Measurements from ENCODE around the gene TMEM63B.
"Not testable (repeated sequence)": the region's sequence is repeated elsewhere in the genome, so short reads cannot be mapped to it uniquely, and the experiment has no call there.

TMEM63B gene

DNA sequence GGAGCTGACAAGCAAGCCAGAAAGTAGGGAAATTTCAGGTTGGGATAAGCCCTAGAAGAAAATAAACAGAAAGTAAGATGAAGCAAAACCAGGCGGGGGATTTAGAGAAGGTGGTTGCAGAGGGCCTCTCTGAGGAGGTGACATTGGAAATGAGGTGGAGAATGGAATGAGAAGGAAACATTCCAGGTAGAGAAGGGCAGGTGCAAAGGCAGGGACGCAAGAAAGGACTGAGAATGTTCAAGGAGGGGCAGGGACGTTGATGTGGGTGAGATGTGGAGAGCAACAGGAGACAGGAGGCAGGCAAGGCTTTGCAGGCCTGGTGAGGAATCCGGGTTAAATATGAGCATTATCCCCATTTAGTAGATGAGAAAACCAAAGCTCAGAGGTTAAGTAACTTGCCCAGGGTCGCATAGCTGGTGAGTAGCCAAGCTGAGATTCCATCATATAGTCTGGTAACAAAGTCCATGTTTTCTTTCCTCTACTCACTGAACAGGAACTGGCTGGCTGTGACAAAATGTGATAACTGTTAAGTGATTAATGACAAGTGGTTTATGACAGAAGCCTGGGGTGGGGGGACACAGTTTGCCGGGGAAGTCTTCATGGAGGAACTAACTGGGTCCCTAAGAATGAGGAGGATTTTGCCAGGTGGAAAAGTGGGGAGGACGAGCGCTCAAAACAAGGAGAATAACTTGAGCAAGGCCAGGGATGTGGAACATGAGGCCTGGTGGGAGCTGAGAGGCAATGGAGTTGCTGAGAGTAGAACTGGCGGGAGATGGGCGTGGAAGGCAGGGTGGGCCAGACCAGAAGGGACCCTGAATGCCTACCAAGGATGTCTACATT, 32.7 kb upstream of the TMEM63B start:
- DNase-seq, result no peak

DNA sequence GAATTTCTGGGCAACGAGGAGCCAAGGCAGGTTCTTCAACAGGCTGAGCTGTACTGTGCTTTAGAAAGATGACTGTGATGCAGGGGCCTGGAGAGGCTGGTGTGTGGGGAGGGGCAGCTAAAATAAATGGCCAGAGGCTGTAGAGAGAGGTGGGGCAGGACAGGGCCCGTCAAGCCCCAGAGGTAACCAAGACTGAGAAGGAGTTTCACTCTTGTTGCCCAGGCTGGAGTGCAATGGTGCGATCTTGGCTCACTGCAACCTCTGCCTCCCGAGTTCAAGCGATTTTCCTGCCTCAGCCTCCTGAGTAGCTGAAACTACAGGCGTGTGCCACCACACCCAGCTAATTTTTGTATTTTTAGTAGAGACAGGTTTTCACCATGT, 32.1 kb upstream of the TMEM63B start:
- not testable (repeated sequence) for DNase-seq

DNA sequence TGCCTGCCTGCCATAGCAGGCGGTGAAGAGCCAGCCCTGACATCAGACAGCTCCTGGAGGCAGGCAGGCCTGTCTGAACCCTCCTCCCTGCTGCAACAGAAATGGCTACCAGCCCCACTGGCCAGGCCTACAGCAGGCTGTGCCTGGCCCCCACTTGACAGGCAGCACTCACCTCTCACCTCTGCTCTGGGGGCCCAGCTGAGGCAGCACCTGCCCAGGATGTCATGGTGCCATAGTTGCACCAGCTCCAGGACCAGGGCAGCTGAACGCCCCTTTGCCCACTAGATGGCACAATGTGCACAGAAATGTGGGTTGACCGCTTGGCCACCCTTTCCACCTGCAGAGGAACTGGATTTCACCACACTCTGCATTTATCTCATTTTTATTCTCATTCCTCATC, 30.7 kb upstream of the TMEM63B start:
- peak; percentile 83 for DNase-seq

DNA sequence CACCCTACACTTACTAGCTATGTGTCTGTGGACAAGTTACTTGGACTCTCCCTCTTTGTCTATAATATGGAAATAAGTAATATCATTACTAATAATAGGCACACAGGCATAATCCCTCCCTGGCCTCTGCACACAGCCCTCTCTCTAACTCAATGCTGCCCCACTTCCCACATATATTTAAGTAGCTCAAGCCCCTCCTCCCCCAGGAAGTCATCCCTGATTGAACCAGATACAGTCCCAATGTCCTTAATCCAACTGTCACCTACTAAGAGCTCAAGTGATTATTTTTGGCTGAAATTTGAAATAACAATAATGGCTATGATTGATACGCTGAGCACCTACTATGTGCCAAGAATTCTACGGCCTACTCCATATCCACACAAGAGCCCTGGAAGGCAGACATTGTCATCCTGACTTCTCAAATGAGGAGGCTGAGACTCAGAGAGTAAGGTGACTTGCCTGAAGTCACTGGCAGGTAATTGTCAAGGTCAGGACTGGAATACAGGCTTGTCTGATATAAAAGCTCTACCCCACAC, 29.5 kb upstream of the TMEM63B start:
- no peak for DNase-seq

DNA sequence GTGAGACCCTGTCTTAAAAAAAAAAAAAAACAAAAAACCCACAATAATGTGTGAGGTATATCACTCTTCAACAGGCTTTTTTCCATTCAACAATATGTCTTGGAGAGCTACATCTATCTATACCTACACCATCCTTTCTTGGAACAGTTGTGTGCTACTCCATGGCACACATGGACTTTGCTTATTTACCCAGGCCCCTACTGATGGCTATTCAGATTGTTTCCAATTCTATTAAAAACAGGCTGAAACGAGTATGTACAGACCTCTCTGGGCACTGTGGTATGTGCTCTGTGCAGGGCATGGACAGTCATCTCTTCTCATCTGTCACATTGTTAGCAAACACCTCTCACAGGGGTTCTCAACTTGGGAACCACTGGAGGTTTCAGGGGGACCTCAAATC, 28.2 kb upstream of the TMEM63B start:
- DNase-seq, result no peak

DNA sequence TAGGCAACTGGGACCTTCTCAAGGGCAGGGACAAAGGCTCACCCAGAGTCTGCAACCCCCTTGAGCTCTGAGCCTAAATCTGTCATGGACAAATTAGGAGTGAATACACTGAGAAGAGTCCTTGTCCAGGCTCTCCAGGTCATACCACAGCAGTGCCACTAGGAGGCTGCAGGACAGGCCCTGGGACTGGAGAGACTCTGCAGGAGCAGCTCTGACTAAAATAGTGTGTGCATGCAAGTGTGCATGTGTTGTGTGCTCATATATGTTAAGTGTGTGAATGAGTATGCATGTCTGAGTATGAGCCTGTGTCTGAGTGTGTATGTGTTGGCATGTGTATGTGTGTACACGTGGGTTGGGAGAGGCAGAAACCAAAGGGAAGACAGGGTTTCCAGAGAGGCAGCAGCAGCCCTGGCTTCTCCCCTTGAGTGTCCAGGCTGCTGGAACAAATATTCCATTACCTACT, 27.2 kb upstream of the TMEM63B start:
- peak; percentile 16 for DNase-seq

DNA sequence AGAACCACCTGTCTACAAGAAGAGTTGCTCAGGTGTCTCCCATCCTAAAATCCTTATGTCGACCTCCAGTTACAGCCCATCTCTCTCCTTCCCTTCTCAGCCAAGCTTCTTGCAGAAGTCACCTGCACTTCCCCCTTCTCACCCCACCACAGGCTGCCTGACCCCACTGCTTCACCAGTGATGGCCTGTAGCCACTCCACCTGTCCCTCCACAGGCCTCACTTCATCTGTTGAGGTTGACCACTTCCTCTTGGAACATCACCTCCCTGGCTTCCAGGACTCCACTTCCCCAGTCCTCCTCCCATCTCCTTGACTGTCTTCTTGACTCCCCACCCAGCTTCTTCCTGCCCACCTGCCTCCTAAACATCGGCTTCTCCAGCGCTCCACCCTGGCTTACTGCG, 25.5 kb upstream of the TMEM63B start:
- DNase-seq, result no peak

DNA sequence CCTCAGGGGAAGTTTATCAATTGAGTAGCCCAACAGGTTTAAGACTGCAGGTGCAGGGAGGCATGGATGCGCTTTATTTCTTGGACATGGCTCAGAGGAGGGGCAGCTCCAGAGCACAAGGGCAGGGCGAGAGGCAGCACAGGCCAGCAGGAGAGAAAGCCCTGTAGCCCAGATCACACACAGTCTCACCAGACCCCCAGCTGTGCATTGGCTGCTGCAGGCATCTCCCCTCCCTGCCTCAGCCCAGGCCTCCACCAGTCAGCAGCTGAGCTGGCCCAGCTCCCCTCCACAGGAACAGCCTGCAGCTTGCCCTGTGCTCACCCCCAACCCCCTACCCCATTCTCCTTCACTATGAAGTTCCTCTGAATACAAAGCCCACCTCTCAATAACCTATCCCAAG, 24.8 kb upstream of the TMEM63B start:
- DNase-seq, result no peak

DNA sequence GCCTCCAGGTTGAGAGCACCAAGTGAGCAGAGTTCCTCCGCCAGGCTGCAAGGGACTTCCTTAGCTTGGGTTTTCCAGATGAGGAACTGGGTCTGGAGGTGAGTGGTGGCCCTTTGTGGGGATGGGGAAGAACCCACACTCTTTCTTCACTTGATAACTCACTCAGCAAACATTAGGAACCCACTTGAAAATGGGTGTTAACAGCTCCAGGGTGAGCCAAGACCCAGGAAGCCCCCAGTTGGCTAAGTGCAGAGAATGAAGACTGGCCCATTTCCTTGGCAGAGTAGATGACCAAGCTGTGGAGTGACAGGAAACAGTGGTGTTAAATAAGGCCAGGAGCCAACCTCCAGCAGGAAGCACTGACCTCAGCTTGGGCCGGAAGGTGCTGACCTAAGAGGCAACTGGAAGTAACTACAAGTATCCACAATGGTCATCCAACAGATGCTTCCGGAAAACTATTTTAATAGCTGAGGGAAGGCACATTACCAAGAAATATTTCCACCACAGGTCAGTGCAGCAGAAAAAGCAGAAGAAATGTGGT, 22.8 kb upstream of the TMEM63B start:
- DNase-seq, result no peak

DNA sequence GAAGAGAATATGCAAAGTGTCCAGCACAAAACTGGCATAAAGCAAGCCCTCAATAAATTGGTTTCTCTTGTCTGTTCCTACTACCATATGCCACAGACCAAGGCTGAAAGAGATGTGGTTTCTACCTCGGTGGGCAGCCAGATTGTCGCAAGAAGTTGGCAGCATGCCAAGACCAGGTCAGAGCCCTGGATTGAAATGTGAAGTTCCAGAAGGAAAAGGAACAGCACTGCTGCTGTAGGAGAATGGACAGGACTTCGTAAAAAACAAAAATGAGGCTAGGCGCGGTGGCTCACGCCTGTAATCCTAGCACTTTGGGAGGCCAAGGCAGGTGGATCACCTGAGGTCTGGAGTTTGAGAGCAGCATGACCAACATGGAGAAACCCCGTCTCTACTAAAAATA, 22.2 kb upstream of the TMEM63B start:
- DNase-seq, result no peak

DNA sequence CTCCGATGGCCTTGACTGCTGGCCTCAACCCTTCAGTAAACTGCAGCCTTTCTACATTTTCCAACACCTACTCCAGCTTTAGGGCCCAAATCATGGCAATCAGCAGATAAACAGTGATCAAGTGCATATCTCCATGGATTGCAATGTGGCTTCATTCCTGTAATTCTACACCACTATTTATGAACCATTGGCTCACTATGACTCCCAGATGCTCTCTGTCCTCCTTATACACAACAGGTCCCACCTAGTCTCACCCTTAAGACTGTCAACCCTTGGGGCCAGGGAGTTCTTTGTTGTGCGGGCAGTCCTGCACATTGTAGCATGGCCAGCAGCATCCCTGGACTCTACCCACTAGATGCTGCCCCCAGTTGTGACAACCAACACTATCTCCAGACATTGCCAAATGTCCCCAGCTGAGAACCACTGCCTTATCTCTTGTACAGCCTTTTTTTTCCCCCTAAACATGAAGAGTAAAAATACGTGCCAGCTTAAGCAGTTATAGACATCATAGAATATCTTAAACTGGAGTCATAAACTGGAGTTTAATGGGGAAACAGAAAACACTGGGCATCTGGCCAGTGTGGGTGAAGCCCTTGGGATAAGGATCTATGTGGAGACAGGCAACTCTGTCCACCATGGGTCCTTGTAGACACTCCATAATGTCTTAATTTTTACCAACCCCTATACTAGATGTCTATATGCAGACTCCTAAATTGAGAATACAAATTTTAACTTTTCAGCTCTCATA, 21.2 kb upstream of the TMEM63B start:
- DNase-seq, result no peak

DNA sequence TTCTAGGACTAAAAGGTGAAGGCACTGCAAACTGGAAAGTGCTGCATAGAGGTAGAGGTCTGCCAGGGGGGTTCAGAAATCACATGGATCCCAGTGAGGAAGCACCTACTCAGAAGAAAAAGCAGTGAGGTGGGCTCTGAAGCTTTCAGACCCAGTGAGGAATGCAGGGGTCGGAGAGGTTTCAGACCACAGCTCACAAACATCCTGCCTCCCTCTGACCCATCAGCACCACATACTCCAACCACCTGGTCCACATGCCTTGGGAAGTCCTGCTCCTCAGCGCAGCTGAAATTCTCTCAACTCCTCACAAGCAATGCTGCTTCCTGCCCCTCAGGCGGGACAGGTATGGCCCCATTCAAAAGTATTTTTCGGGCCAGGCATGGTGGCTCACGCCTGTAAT, 20.3 kb upstream of the TMEM63B start:
- no peak for DNase-seq

DNA sequence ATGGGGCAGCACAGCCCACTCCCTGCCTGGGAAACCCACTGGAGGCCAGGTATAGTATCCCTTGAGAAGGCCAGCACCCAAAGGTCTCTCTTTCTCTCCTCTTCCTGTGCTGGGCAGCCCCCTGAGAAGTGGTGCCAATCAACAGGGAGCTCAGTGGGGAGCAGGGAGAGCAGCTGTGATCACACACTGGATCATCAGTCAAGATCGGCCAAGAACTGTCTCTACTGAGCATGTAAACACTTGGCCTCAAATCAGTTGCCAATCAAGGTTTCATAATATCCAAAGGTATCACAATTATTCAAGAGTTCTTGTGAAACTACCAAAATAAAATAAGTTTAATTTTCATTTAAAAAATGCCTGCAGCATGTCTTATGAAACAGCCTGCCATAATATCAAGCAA, 18.9 kb upstream of the TMEM63B start:
- no peak for DNase-seq

DNA sequence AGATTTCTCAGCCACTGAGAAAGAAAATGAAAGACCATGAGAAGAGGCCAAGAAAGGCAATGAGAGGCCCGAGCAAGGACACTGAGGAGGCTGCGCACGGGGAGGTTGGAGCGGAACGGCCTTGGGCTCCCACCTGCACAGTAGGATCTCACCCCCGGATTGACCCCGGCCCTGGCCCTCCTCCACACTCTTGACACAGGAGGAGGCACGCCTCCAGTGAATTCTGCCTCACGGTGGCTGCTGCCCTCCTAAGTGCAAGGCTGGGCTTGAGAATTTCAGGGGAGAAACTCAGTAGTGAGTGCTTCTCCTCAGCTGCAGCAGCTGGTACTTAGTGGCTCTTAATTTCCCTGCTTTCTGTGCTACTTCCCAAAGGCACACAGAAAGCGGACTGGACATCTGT, 18.1 kb upstream of the TMEM63B start:
- DNase-seq, result no peak

DNA sequence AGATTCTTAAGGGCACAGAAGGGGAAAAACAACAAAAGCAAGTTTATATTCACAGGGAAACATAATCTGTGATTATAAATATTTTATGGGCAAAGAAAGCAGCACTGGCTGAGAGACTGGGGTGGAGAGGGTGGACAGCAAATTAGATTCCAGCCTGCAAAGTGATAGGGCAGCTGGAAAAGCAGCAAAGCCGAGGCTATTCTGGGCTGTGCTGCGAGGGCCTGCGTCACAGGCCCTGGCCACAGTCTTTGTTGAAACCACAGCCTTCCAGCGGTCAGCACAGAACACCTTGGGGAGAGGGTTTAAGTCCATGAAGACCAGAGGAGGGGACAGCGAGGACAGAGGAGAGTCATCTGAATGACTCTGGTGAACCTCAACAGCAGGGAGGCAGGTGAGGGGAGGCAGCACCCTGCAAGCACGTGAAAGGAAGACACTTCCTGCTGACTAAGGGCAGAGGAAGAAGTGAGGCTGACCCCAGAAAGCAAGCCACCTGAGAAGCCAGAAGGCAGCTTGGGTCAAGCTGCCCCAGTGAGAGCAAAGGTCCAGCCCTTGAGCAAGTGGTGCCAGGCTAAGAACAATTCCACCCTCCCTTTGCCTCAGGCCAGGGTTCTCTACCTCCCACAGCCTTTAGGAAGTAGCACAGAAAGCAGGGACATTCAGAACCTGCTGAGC, 17.2 kb upstream of the TMEM63B start:
- DNase-seq, result no peak

DNA sequence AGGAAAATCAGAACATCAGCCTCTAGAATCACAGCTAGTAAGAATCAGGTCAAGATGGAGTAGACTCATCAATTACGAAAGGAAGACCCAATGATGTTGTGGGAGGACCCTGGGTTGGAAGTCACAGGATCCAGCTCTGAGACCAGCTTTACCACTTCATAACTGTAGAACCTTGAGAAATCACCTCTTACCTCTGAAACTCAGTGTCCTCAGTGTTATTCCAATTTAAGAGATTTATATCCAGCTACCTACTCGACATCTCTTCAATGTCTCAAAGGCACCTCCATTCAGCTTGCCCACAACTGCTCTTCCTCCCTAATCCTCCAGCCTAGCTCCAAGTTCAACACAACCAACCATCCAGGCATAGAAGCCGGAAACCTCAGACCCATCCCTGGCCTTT, 16.4 kb upstream of the TMEM63B start:
- DNase-seq, result no peak

DNA sequence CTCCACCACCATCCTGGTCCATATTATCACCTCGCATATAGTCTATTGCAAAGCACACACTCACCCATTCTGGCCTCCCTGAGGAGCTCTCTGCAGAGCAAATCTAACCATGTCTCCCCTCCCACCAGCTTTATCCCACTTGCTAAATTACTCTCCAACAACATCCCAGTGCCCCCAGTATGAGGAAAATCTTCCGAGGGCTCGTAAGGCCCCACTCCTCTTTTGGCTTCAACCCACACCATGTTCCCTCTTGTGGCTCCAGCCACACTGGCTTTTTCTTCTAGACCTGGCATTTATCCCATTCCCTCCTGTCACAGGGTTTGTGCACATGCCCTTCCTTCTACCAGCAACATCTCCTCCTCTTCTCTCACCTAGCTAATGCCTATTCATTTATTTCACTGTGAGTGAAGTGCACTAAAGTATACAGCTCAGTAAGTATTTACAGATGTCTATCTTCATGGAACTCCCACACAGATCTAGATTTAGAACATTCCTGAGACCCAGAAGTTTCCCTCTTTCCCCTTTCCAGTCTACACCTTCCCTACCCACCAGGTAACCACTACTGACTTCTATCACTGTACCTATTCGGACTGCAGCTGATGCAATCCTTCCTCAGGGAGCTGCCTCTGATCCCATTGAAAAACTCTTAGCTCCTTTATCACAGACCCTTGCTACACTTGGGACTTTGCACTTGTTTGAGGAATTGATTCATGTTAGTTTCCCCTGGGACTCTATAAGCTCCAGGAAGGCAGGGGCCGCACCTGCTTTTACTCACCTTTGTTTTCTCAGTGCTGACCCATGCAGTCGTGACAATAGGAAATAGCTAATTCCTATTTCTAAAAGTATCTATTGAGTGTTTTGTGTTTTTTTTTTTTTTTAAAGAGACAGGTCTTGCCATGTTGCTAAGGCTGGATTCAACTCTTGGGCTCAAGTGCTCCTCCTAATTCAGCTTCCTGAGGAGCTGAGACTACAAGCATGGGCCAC, 15.6 kb upstream of the TMEM63B start:
- no peak for DNase-seq

DNA sequence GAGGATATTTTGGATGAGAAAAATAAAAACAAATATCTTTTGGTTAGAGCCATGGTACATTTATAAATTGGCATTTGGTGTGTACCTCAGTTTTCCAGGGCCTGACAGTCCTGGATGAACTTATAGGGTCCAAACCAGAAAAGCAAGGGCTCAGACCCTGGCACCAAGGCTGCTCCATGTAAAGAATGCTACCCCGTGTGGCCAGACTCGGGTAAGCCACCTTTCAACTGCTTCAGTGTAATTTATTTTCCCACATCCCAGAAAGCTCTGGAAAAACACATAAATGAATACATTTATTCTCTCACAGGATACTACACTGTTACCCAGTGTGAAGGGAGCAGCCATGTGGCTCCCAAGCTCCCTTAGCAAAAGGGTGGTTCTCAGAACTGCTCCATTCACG, 13.9 kb upstream of the TMEM63B start:
- DNase-seq, result no peak

DNA sequence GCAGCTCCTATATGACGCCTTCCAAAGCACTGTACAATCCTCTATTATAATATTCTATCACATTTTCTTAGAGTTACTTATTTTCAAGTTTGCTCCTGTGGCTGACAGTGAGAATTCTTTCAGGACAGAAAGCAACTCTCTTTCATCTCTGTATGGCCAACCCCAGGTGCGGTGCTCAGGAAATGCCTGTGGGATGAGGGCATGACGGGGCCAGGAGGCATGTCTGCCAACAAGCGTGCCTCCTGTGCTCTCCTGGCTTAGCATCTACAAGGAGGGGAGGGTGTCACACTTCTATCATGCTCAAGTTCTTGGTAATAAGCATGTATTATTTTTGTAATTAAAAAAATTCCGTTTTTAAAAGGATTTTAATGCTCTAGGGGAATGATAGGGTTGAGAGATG, 11.5 kb upstream of the TMEM63B start:
- no peak for DNase-seq

DNA sequence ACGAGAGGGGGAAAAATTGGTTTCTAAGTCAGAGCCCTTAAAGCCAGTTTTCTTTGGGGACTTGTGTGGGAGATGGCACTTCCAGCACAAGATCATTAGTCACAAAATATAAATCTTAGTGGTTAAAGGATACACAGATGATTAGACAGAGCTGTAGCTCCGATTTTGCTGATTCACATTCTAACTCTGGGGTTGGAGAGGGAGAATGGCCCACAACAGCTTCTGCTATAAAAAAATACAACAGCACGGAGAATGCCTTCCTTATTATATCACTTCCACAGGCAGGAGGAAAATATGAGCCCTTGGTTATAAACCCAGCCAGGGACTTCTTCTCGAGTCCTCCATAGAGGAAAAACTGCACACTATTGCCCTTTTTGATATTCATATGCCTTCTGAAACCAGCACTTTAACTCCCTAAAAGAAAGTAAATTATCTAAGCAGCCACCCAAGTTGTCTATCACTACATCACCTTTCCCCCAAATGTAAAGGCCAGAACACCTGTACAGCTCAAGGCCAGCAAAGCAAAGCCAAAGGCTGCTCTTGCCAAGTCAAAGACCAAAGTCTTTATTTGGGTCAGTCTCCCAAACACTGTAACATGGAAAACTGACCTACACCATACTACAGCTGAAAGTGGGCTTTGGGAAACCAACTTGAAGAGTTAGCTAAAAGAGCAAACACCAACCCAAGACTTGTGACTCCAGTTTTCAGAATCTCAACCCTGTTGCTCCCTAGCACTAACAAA, 10.5 kb upstream of the TMEM63B start:
- DNase-seq, result no peak

DNA sequence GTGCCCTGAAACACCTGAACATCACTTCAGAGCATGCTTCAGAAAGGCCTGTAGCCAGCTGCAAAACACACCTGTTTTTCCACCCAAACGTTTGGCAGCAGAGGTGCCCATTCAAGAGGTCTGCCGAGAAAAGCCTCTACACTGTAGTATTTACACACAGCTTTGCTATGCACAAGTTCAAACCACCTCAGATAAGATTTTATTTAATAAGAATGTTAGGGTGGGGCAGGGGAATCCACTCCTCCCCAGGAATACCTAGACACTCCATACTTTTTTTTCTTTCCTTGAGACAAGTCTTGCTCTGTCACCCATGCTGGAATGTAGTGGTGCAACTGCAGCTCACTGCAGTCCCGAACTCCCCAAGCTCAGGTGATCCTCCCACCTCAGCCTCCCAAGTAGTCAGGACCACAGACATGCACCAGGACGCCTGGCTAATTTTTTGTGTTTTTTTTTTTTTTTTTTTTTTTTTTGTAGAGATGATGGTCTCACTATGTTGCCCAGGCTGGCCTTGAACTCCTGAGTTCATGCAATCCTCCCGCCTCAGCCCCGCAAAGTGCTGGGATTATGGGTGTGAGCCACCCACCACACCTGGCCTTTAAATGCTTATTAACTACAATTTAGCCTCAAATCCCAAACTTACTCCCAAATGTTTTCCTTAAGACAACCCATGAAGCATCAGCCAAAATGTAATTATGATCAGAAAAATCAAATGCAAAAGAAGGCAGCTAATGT, 9.8 kb upstream of the TMEM63B start:
- DNase-seq, result no peak
